GM12873 (cell line): ENCODE measurements around the gene MAP1LC3C.

ENCODE experiments used
- TF ChIP-seq, protein P1 (sequence below): IDR thresholded peaks from 2 replicates; pipeline ENCODE4 v1.5.1; 2012; ENCODE audit warnings: low read depth, mild to moderate bottlenecking, moderate library complexity, low read length, control low read depth; ENCODE audit not compliant: insufficient read depth; ENCODE audit errors: missing control alignments

MAP1LC3C gene

DNA sequence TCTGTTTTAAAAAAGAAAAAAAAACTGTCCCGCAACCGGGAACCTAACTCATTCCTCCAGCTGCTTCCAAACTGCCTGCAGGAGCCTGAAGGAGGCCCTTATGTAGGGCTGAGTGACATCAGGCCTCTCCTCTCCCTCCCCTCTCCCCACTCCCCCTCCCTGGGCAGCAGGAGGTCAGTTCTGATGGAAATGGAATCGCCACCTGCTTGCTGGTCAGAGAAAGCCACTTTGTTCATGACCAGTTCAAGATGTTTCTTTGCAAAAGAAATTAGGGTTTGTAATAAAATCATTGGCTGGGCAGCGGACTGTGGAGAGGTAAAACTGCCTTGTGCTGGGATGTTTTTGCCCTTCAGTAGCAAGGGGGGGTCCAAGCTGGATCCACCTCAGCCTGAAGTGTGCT is at the start of gene MAP1LC3C:
TSS of gene MAP1LC3C (minus strand) at position 73 of the 400 bp plus-strand sequence. CDS start 90 bp downstream, outside the sequence.
- TF ChIP-seq, protein P1, sequence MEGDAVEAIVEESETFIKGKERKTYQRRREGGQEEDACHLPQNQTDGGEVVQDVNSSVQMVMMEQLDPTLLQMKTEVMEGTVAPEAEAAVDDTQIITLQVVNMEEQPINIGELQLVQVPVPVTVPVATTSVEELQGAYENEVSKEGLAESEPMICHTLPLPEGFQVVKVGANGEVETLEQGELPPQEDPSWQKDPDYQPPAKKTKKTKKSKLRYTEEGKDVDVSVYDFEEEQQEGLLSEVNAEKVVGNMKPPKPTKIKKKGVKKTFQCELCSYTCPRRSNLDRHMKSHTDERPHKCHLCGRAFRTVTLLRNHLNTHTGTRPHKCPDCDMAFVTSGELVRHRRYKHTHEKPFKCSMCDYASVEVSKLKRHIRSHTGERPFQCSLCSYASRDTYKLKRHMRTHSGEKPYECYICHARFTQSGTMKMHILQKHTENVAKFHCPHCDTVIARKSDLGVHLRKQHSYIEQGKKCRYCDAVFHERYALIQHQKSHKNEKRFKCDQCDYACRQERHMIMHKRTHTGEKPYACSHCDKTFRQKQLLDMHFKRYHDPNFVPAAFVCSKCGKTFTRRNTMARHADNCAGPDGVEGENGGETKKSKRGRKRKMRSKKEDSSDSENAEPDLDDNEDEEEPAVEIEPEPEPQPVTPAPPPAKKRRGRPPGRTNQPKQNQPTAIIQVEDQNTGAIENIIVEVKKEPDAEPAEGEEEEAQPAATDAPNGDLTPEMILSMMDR: no peak

DNA sequence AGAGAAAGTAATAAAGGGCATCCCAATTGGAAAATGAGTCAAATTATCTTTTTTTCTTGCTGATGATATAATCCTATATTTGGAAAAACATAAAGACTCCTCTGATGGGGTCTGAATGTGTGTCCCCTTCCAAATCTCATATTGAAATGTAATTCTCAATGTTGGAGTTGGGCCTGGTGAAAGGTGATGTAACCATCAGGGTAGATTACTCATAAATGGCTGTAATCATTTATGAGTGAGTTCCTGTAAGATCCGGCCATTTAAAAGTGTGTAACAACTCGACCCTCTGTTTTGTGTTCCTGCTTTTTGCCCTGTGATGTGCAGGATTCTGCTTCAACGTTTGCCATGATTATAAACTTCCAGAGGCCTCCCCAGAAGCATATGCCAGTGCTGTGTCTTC is 44.3 kb upstream of the MAP1LC3C start:
- TF ChIP-seq, protein P1: no peak

DNA sequence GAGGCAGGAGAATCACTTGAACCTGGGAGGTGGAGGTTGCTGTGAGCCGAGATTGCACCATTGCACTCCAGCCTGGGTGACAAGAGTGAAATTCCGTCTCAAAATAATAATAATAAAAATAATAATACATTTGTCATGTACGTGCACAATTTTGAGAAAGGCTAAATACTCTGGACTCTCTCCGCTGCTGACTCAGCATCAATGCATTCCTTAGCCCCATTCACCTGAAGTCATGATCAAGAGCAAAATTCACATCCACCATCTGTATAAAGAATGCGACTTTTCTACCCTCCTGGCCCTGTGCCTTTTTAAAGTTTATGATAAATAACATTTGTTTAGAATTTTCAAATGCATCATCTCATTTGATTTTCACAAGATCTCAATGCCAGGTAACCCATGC is 35.5 kb upstream of the MAP1LC3C start:
- TF ChIP-seq, protein P1: no peak

DNA sequence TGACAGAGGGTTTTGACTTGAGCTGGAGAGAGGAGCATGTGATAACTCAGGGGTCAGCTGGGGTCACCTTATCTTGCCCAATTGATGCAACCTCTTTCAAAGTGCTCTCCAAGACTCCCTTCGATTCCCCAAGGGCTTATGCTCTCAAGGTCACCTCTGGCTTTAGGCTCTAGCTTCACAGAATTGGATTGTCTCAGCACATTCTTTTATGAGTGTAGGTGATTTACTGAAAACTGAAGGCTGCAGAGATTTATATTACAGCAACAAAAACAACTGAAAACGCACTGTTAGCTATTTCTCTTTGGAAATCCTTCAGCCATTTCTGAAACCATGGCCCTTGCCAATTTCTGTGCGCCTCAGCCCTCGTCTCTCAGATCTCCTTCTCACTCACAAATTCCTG is 34.5 kb upstream of the MAP1LC3C start:
- TF ChIP-seq, protein P1: no peak

DNA sequence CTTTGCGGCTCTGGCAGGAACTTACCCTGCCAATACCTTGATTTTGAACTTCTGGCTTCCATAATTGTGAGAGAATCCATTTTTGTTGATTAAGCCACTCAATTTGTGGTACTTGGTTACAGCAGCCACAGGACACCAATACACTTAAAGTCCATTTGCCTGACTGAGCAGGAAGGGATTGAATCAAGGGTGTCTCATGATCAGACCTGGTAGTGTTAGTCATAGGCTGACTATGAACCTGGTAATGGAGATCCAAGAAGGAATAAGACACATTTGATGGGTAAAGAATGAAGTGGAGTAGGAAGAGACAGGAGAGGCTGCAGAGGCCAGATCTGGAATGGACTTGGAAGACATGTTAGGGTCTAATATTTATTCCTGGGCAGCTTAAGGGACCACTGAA is 31.2 kb upstream of the MAP1LC3C start:
- TF ChIP-seq, protein P1: no peak

DNA sequence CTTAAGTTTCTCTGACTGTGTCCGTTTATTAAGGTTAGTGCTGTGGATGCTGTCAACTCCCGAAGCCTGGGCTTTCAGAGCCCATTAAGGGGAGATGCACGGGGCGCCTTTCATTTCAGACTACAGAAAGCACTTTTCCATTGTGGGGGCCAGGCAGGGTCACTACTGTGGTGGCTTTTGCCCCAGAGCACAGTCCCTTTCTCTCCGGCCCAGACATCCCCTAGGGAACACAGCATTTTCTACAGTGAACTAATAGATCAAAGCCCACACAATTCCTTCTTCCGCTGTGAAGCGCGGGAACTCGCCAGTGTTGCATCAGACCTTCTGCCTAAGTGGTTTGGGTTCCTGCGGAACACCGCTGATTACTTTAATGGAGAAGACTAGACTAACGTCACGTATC is 26.8 kb upstream of the MAP1LC3C start:
- TF ChIP-seq, protein P1: no peak

DNA sequence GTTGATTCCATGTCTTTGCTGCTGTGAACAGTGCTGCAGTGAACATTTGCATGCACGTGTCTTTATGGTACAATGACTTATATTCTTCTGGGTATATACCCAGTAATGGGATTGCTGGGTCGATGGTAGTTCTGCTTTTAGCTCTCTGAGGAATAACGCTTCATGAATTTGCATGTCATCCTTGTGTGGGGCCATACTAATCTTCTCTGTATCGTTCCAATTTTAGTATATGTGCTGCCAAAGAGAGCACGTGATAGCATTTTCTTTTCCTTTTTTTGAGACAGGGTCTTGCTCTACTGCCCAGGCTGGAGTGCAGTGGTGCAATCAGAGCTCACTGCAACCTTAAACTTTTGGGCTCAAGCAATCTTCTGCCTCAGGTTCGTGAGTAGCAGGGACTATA is 24.9 kb upstream of the MAP1LC3C start:
- TF ChIP-seq, protein P1: no peak
